Suppressor macrophage treated with lipopolysaccharide for 4 hours (primary cell): ENCODE measurements around the gene MYRF.

Source experiments
- DNase-seq: peaks from one replicate; pipeline ENCODE4 v3.0.0-alpha.2; 2020

The MYRF gene

GRCh38 chr11:61752117-61752924 is at the start of gene MYRF:
Gene MYRF (plus strand): TSS chr11:61752636. CDS start chr11:61752745, 109 bp downstream.
- DNase-seq: peak; percentile 71

DNA sequence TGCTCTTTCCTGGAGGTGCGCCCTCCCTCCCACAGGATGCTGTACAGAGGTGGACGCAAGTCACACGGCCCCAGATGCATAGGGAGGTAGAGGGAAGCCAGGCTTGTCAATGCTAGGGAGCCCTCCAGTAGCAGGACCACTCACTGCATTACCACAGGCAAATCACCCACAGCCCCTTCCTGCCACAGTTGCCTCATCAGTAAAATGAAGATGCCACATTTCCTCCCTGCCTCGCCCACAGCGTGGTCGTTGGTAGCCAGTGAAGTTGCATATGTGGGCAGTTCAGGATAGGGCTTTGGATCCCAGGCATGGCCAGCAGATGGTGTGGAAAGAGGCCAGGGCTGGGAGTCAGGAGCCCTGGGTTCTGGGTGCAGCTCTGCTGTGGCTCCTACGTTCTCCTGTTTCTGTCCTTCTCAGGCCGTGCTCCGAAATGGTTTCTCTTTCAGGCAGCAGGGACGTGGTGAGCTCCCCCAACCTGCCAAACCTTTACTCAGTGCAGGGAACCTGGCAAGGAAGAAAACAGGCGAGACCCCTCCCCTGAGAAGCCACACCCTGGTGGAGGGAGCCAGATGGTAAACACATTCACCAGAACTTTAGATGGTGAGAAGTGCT is 49.6 kb upstream of the MYRF start:
- peak; percentile 41 for DNase-seq

DNA sequence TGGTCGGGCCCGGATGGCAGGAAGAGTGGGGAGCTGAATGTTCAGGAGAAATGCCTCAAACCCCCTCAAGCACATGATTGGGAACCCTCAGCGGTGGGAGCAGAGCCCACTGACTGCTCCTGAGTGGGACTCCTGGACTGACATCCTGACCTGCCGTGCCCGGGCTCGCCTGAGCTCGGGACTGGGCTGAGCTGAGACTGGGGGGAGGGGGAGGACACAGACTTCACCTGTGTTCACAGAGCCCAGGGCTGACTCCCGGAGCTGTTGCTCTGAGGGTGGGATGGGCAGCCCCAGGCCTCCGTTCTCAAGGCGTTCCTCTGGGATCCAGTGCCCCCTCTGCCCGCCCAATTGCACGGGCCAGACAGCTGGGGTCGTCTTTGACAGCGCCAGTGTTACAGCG is 47.6 kb upstream of the MYRF start:
- DNase-seq: no peak

DNA sequence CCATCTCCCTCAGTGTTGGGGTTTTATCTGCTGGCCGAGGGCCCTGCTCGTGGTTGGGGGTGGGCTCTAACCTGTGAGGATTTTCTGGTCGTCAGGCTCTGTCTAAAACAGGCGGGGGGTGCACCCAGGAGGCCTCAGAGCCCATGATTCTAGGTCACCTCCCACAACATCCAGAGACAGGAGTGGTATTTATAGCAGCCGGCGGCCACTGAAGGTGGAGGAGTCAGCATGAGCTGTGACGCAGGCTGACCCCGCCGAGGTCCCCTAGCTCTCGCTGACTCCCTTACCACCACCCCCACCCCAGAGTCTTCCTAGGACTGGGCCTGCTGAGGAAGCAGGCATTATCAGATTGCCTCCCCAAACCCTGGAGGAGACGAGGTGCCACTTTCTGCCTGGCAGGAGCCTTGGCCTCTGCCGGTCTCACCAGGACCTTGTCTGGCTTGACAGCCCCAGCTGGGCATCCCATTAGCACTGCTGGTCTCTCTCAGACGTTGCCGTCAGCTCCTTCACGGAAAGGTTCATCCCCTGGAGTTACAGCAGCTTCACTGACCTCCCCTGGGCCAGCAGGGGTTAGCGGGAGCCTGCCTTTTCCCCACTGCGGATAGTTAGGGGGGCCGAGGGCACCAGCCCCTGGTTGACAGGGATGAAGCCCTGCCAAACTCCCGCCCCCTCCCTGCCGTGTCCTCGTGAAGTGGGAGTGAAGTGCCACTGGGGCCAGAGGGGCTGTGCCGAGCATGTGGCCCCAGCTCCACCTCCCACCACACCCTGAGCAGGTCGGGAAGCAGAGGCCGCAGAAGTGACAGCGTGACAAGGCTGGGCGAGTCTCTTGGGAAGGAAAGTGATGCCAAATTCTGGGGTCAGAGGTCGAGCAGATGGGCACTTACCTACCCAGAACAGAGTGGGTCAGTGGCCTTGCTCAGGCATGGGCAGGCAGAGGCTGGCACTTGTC is 45.7 kb upstream of the MYRF start:
- no peak for DNase-seq

- DNase-seq: no peak
These were observed 44.9 kb upstream of the MYRF start for GRCh38 chr11:61707574-61707973.

- DNase-seq: no peak
These were observed 43.3 kb upstream of the MYRF start for GRCh38 chr11:61709110-61709509.

DNA sequence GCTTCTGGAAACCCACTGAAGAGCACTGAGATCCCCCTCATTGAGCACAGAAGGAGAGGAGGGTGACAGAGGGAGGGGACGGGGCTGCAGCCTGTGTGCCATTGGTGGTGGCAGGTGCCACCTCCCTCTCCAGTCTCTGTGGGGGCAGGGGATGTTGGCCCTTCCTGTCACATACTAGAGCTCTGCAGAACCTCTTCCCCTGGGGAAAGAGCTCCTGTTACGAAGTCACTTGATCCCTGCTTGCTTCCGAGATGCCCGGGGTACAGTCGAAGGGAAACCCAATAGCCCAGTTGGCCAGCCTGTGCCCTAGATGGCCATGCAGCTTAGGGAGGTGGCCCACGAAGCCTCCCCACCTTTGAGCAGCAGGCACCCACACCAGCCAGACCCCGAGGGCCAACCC is 42.9 kb upstream of the MYRF start:
- DNase-seq: no peak

- DNase-seq: no peak
These were observed 42.4 kb upstream of the MYRF start for GRCh38 chr11:61710019-61710418.

- no peak for DNase-seq
These were observed 41.4 kb upstream of the MYRF start for GRCh38 chr11:61711037-61711436.

- no peak for DNase-seq
These were observed 40.9 kb upstream of the MYRF start for GRCh38 chr11:61711498-61711897.

DNA sequence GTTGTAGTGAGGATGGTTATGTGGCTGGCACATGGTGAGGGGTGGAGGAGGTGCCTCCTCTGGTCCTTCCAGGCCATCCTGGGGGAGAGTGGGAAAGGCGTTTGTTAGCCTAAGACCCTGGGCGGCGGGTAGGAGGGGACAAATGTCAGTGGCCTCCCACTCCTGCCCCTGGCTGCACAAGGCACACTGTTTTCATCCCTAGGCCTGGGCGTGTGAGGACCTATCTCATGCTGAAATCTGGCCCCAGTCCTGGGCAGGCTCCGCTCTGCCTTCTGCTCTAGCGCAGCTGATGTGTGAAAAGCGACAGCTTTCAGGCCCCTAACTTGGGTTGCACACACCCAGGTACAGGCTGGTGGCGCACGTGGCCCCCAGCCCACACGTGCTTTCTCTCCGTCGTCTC is 40.1 kb upstream of the MYRF start:
- DNase-seq: no peak

DNA sequence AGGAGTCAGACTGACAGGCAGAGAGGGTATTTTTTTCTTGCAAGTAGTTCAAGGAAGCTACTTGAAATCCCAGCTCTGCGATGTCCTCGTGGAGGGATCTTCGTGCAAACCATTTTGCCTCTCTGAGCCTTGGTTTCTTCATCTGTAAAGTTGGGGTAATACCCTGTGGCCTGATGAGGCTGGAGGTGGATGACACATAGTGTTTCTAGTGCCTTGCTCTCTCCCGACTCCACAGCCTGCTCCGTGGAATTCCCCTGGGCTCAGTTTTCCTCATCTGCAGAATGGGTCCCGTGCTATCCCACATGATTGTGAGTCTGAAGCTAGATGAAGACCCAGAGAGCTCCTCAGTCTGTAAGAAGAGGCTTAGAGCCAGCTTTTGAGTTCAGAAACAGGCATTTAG is 39.6 kb upstream of the MYRF start:
- DNase-seq: peak; percentile 32

DNA sequence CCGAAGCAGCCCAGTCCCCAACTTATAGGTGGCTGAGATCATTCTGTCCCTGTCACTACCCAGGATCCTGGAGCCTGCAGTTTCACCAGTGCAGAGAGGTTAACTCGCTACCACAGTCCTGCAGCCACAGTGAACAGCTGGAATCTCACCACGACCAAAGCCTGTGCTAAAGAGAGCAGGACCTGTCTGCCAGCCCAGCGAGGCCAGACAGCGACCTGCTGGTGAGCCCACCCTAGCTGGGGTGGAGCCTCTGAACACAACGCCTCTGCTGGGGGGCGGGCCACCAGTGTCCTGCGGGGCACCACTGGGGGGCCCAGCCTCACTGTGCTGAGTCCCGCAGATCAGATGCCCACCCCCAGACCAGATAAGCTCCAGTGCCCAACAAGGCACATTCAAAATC is 39.0 kb upstream of the MYRF start:
- DNase-seq: no peak

DNA sequence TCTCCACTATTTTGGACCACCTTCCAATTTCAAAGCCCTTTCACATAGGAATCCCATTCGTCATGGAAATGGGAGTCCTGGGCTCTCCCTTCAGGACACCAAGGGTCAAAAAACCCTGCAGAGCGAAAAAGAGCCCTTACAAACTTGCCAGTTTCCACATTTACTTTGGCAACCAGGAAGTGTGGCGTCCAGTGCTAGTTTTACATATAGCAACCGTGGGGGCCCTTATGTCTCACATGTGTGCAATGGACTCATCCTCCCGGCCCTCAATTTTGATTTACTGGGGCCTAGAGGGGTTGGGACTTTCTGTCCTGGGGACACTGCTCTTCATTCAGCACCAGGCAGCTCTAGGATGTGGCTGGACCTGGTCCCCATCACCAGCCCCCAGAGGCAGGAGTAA is 38.5 kb upstream of the MYRF start:
- DNase-seq: peak; percentile 48

DNA sequence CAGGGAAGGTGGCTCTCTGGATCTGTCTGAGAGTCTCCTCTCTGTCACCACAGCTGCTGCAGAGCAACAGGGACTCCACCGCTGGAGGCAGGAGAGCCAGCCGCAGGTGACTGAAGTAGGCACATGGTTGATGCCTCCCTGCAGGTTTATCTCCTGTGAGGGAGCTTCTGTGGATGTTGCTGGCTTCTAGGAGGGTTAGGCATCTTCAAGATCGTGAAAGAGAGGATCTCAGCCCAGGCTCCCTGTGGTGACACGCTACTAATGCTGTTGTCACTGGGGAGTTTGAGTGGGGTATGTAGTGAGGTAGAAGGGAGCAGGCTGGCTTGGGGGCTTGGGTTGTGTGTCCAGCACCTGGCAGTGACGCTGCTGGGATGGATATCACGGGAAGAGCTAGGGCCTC is 38.1 kb upstream of the MYRF start:
- no peak for DNase-seq

- no peak for DNase-seq
These were observed 37.5 kb upstream of the MYRF start for GRCh38 chr11:61714916-61715315.

- DNase-seq: peak; percentile 63
These were observed 36.6 kb upstream of the MYRF start for GRCh38 chr11:61715867-61716266.

GRCh38 chr11:61716478-61717285 is 35.8 kb upstream of the MYRF start:
- peak; percentile 73 for DNase-seq

GRCh38 chr11:61717286-61718033 is 35.0 kb upstream of the MYRF start:
- no peak for DNase-seq

- no peak for DNase-seq
These were observed 34.3 kb upstream of the MYRF start for GRCh38 chr11:61718046-61718531.

DNA sequence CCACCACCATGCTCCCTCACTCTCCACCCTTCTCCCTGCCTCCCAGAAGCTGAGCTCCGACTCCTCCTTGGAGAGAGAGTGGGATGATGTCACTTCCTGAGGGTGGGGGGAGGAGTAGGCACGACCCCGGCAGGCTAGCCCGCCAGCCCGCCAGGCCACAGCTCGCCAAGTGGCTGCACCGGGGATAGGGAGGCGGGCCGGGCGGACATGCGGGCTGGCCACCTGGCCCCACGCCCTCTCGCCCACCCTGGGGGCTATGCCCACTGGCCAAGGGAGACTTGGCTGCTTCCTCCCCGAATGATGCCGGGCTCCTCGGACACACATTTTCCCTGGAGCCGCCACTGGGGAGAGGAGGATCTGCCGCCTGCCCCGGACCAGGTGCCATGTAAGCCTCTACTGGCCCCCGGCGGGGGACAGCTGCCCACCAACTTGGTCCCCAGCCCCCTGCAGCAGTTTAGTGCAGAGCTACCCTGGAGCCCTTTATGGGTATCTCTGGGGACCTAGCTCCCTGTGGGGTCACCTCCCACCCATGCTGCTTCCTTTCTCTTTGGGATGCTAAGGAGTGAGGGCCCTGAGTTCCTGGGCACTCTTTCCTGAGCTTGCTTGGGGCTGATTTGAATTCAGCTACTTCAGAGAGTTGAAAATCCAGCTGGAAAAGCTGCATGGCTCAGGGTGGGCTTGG is 33.7 kb upstream of the MYRF start:
- DNase-seq: no peak
